ACC112 (cell line): ENCODE data around the gene C18orf63.

Experiments
- H2AFZ ChIP-seq: fragments of 200-600 bp; sonication (generic); one replicate; pipeline ENCODE4 v1.6.0; 2017; ENCODE audit warnings: antibody characterized with exemption, low read length; ENCODE audit not compliant: unreplicated experiment
- H3K27ac ChIP-seq: fragments of 200-600 bp; sonication (generic); 2 replicates; pipeline ENCODE4 v1.5.1; 2014; ENCODE audit warnings: low read depth, mild to moderate bottlenecking, antibody characterized with exemption, low read length, moderate library complexity
- H3K27me3 ChIP-seq: fragments of 200-600 bp; sonication (generic); 2 replicates; pipeline ENCODE4 v1.6.1; 2014; ENCODE audit warnings: mild to moderate bottlenecking, antibody characterized with exemption, low read length, moderate library complexity, mixed read lengths; ENCODE audit not compliant: insufficient read depth
- H3K36me3 ChIP-seq: fragments of 200-600 bp; sonication (generic); 2 replicates; pipeline ENCODE4 v1.6.1; 2016; ENCODE audit warnings: mild to moderate bottlenecking, antibody characterized with exemption, low read length, moderate library complexity, mixed read lengths; ENCODE audit not compliant: insufficient read depth
- H3K4me1 ChIP-seq: fragments of 200-600 bp; sonication (generic); one replicate; pipeline ENCODE4 v1.6.1; 2016; ENCODE audit warnings: low read length, mixed read lengths; ENCODE audit not compliant: insufficient read depth, unreplicated experiment, control insufficient read depth
- H3K4me3 ChIP-seq: fragments of 200-600 bp; sonication (generic); 2 replicates; pipeline ENCODE4 v1.5.1; 2014; ENCODE audit warnings: mild to moderate bottlenecking, low read depth, low read length
- H3K79me2 ChIP-seq: fragments of 200-600 bp; sonication (generic); one replicate; pipeline ENCODE4 v1.6.0; 2016; ENCODE audit warnings: low read length; ENCODE audit not compliant: control insufficient read depth, unreplicated experiment, insufficient read depth

The C18orf63 gene

GRCh38 chr18:74376523-74376922 lies 60.9 kb downstream of the C18orf63 start:
- Histone ChIP-seq H3K27me3 (peaks cover 64% of the 10 kb centered on the region), H2AFZ (no peak overlapping the region), H3K4me3 (no peak overlapping the region), H3K4me1 (no peaks in the 10 kb centered on the region), H3K79me2 (no peaks in the 10 kb centered on the region), H3K36me3 (no peaks in the 10 kb centered on the region), H3K27ac (no peak overlapping the region)

DNA sequence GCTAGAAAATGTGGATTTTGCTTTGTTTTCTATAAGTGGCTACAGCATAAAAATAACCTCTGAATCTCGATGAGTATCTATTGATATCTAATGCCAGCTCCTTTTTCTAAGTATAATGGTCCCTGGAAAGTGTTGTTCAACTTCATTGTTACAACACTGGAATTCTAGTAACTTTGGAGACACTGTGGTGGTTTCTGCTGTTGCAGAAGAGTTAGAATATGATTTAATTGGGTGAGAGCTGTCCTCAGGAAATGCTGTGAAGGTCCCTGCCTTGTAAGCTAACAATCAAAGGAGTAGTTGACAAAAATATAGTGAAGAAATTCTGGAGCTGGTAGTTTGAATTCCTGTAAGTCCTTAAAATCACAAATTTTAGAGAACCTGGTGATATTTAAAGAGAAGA lies 62.1 kb downstream of the C18orf63 start:
- H3K4me1 ChIP-seq: no peaks in the 10 kb centered on the region
- no peak overlapping the region for H3K27ac ChIP-seq
- H3K36me3 ChIP-seq: no peaks in the 10 kb centered on the region
- H2AFZ ChIP-seq: no peak overlapping the region
- no peak overlapping the region for H3K4me3 ChIP-seq
- H3K79me2 ChIP-seq: no peaks in the 10 kb centered on the region
- H3K27me3 ChIP-seq: peaks cover 64% of the 10 kb centered on the region

GRCh38 chr18:74378179-74378682 lies 62.6 kb downstream of the C18orf63 start:
- Histone ChIP-seq H3K27ac (no peak overlapping the region), H3K4me3 (no peak overlapping the region), H3K36me3 (no peaks in the 10 kb centered on the region), H3K4me1 (no peaks in the 10 kb centered on the region), H3K79me2 (no peaks in the 10 kb centered on the region), H2AFZ (no peak overlapping the region), H3K27me3 (peaks cover 66% of the 10 kb centered on the region)

GRCh38 chr18:74380916-74381315 lies 65.3 kb downstream of the C18orf63 start:
- H3K4me1 ChIP-seq: no peaks in the 10 kb centered on the region
- no peak overlapping the region for H3K27ac ChIP-seq
- no peaks in the 10 kb centered on the region for H3K79me2 ChIP-seq
- H3K4me3 ChIP-seq: no peak overlapping the region
- H2AFZ ChIP-seq: no peak overlapping the region
- H3K27me3 ChIP-seq: peaks cover 64% of the 10 kb centered on the region
- no peaks in the 10 kb centered on the region for H3K36me3 ChIP-seq

GRCh38 chr18:74381621-74382295 lies 66.1 kb downstream of the C18orf63 start:
- Histone ChIP-seq H3K27me3 (peaks cover 68% of the 10 kb centered on the region), H3K27ac (no peak overlapping the region), H3K4me3 (no peak overlapping the region), H3K36me3 (no peaks in the 10 kb centered on the region), H3K4me1 (no peaks in the 10 kb centered on the region), H2AFZ (no peak overlapping the region), H3K79me2 (no peaks in the 10 kb centered on the region)

GRCh38 chr18:74382481-74383017 lies 66.9 kb downstream of the C18orf63 start:
- no peaks in the 10 kb centered on the region for H3K4me1 ChIP-seq
- no peak overlapping the region for H3K27ac ChIP-seq
- no peaks in the 10 kb centered on the region for H3K79me2 ChIP-seq
- H2AFZ ChIP-seq: no peak overlapping the region
- H3K36me3 ChIP-seq: no peaks in the 10 kb centered on the region
- H3K4me3 ChIP-seq: no peak overlapping the region
- peaks cover 72% of the 10 kb centered on the region for H3K27me3 ChIP-seq

DNA sequence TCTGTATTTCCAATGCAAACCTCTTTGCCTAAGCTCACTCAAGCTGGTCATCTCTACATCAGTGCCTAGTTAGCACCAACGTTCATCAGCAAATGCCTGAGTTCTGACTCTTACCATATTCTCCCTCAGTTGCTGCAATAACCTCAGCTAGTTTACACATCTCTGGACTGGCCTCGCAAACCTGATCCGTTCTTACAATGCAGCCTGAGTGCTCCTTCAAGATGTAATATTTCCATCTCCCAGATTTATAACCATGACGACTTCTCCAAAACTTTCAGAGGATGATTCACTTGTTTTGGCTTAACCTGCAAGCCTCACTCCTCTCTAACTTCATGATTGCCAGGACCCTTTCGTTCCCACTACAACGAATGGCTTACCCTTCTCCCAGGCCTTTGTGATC lies 71.7 kb downstream of the C18orf63 start:
- Histone ChIP-seq H3K4me3 (no peak overlapping the region), H3K27ac (no peak overlapping the region), H2AFZ (no peak overlapping the region), H3K79me2 (no peaks in the 10 kb centered on the region), H3K27me3 (peaks cover 71% of the 10 kb centered on the region), H3K4me1 (no peaks in the 10 kb centered on the region), H3K36me3 (no peaks in the 10 kb centered on the region)

DNA sequence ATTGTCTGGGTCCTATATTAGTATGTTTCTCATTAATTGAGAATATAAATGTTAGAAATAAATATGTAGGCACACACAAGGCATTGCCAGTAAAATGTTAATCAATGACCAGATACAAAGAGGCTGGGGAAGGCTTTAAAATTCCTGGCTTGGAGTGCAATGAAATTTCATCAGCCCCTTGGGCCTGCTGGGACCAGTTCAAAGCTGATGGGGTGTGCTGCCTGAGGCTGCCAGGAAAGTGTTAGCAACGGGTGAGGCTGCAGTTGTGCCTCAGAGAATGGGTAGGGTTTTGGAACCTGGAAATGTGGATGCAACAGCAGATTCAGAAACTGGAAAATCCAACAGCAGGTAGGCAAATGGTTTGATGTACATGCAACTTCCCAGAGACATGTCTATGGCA lies 72.6 kb downstream of the C18orf63 start:
- H3K27me3 ChIP-seq: peaks cover 74% of the 10 kb centered on the region
- H3K4me3 ChIP-seq: no peak overlapping the region
- H3K27ac ChIP-seq: no peak overlapping the region
- no peaks in the 10 kb centered on the region for H3K36me3 ChIP-seq
- no peak overlapping the region for H2AFZ ChIP-seq
- H3K79me2 ChIP-seq: no peaks in the 10 kb centered on the region
- H3K4me1 ChIP-seq: no peaks in the 10 kb centered on the region

DNA sequence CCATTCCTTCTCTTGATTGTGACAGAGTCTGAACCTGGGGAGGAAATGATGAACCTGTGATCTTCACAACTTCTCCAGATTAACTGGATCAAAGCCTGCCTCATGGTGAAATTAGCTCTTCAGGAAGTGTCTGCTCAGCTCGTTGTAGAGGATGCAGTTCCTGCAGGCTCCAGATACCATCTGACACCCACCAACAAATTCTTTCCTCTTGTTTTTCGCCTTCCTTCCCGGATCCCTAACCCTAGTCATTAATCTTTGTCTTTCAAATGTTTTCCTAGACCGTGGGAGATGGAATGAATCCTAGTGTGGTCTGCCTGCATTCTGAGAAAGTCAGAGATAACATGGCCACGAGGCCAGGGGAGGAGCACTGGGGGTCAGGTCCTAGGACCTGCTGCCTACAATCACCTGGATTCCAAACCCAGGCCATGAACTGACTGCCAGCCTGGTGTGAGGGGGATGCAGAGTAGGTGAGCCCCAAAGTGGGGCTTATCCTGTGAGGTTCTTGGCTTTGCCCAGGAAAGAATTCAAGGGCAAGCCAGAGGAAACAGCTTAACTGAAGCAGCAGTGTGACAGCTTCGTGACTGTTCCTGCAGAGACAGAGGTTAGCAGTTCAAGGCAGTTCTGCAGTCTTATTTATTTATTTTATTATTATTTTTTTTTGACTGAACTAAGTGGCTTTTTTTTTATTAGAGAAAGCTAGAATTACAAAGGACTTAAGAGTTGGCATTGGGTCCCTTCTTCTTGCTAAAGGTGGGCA lies 73.7 kb downstream of the C18orf63 start:
- H3K36me3 ChIP-seq: no peaks in the 10 kb centered on the region
- no peak overlapping the region for H3K4me3 ChIP-seq
- no peaks in the 10 kb centered on the region for H3K79me2 ChIP-seq
- H3K27me3 ChIP-seq: peaks cover 77% of the 10 kb centered on the region
- H2AFZ ChIP-seq: no peak overlapping the region
- H3K4me1 ChIP-seq: no peaks in the 10 kb centered on the region
- no peak overlapping the region for H3K27ac ChIP-seq

DNA sequence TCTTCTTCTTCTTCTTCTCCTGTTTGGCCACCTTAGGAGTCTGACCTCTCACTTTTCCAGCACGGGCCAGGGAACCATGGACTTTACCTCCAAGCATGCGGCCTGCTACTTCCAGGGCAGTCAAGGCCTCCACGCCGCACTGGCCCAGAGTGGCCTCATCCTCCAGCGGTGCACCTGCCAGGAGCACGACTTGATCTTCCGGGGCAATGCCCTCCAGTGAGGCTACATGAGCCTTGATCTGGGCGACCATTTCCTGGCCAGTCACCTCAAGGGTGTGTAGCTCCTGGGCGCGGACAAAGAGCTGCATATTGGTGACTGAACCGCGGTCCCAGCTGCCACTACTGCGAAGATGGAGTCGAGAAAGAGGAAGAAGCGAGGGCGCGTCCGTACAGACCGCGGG lies 74.4 kb downstream of the C18orf63 start:
- no peak overlapping the region for H2AFZ ChIP-seq
- no peak overlapping the region for H3K27ac ChIP-seq
- peaks cover 79% of the 10 kb centered on the region for H3K27me3 ChIP-seq
- H3K36me3 ChIP-seq: no peaks in the 10 kb centered on the region
- no peaks in the 10 kb centered on the region for H3K4me1 ChIP-seq
- no peak overlapping the region for H3K4me3 ChIP-seq
- H3K79me2 ChIP-seq: no peaks in the 10 kb centered on the region

DNA sequence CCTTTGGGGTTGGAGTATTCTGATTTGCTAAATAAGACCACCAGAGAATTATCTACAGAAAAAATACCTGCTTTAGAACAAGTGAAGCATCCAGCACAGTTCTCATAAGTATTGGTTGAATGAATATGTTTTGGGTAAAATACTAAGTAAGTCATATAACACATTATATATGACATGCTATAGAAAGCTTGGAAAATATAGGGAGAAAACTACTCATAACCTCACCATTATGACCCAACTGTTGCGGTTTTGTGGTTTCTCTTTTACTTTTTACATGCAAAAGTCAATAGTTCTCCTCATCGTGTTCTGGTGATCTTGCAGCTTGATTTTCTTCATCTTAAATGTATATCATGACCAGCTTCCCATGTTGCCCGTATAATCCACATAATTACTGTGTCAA lies 75.3 kb downstream of the C18orf63 start:
- Histone ChIP-seq H3K36me3 (no peaks in the 10 kb centered on the region), H3K79me2 (no peaks in the 10 kb centered on the region), H3K4me1 (no peaks in the 10 kb centered on the region), H2AFZ (no peak overlapping the region), H3K27ac (no peak overlapping the region), H3K27me3 (peaks cover 78% of the 10 kb centered on the region), H3K4me3 (no peak overlapping the region)
